WTC11 (cell line): ENCODE measurements around the gene KRT37. TPM values are rescaled to one million over a fixed set of nuclear protein-coding genes. Genes with fewer than 3 reads are reported as not detected.
"Not testable (repeated sequence)": the region's sequence is repeated elsewhere in the genome, so short reads cannot be mapped to it uniquely, and the experiment has no call there.

Experiments used
- ATAC-seq: fragments of 200-7000 bp; cut with Tn5 transposase; 2 replicates; pipeline ENCODE4 v1.10.0; 2021; ENCODE audit warnings: mild to moderate bottlenecking, moderate library complexity
- CTCF ChIA-PET: fragments of 300-600 bp; sonication (Branson Sonifier 250); formaldehyde crosslinking; loops from one replicate; lab custom pipeline; 2021; ENCODE audit warnings: antibody characterized with exemption; lab: Charles Lee
- POLR2A ChIA-PET: fragments of 350-600 bp; sonication (Branson Sonifier 250); formaldehyde crosslinking; loops from one replicate; lab custom pipeline; 2021; ENCODE audit warnings: antibody characterized with exemption; lab: Charles Lee
- DNase-seq: peaks from one replicate; pipeline ENCODE4 v3.0.0; 2021; ENCODE audit warnings: low spot score
- H3K27ac Mint-ChIP-seq: 2 replicates; pipeline ENCODE4 v1.8.0; 2021; ENCODE audit warnings: mixed read lengths
- H3K27me3 Mint-ChIP-seq: 2 replicates; pipeline ENCODE4 v1.8.0; 2021; ENCODE audit warnings: low read depth, mild to moderate bottlenecking, moderate library complexity, mixed read lengths
- H3K36me3 Mint-ChIP-seq: 2 replicates; pipeline ENCODE4 v1.8.0; 2021; ENCODE audit warnings: mixed read lengths
- H3K4me1 Mint-ChIP-seq: 2 replicates; pipeline ENCODE4 v1.8.0; 2022; ENCODE audit warnings: mixed read lengths
- H3K4me3 Mint-ChIP-seq: 2 replicates; pipeline ENCODE4 v1.8.0; 2021; ENCODE audit warnings: mild to moderate bottlenecking, moderate library complexity, mixed read lengths
- H3K9me3 Mint-ChIP-seq: 2 replicates; pipeline ENCODE4 v1.8.0; 2021; ENCODE audit warnings: mixed read lengths
- ATF2 ChIP-seq: sonication (generic); formaldehyde crosslinking; IDR thresholded peaks from 2 replicates; pipeline ENCODE4 v1.8.1; 2022; ENCODE audit warnings: low read depth, missing genetic modification reagents, borderline replicate concordance
- ATF6 ChIP-seq: sonication (generic); formaldehyde crosslinking; IDR thresholded peaks from 2 replicates; pipeline ENCODE4 v1.8.1; 2023; ENCODE audit warnings: mild to moderate bottlenecking, missing genetic modification reagents
- CREM ChIP-seq: sonication (generic); formaldehyde crosslinking; IDR thresholded peaks from 2 replicates; pipeline ENCODE4 v1.8.1; 2022; ENCODE audit warnings: mild to moderate bottlenecking, missing genetic modification reagents, moderate library complexity
- FOXP4 ChIP-seq: sonication (generic); formaldehyde crosslinking; IDR thresholded peaks from 2 replicates; pipeline ENCODE4 v1.8.0; 2022; ENCODE audit warnings: mild to moderate bottlenecking, missing genetic modification reagents
- HMGXB4 ChIP-seq: sonication (generic); formaldehyde crosslinking; IDR thresholded peaks from 2 replicates; pipeline ENCODE4 v1.8.1; 2023; ENCODE audit warnings: mild to moderate bottlenecking, moderate library complexity, missing genetic modification reagents
- MAX ChIP-seq: sonication (generic); formaldehyde crosslinking; IDR thresholded peaks from 2 replicates; pipeline ENCODE4 v1.8.0; 2022; ENCODE audit warnings: mild to moderate bottlenecking, missing genetic modification reagents
- NFATC4 ChIP-seq: fragments of 250-450 bp; sonication (Bioruptor Pico); IDR thresholded peaks from 2 replicates; pipeline ENCODE4 v1.9.0; 2021; ENCODE audit warnings: mild to moderate bottlenecking
- NFE2L1 ChIP-seq: sonication (generic); formaldehyde crosslinking; IDR thresholded peaks from 2 replicates; pipeline ENCODE4 v1.8.1; 2023; ENCODE audit warnings: missing genetic modification reagents
- SP1 ChIP-seq: sonication (generic); formaldehyde crosslinking; conservative IDR thresholded peaks from 2 replicates; pipeline ENCODE4 v1.8.1; 2022; ENCODE audit warnings: missing genetic modification reagents
- ZNF121 ChIP-seq: sonication (generic); formaldehyde crosslinking; IDR thresholded peaks from 2 replicates; pipeline ENCODE4 v1.8.0; 2023; ENCODE audit warnings: missing genetic modification reagents
- ZNF281 ChIP-seq: sonication (generic); formaldehyde crosslinking; IDR thresholded peaks from 2 replicates; pipeline ENCODE4 v1.8.0; 2023; ENCODE audit warnings: mild to moderate bottlenecking, missing genetic modification reagents
- ZNF532 ChIP-seq: fragments of 250-450 bp; sonication (Bioruptor Pico); IDR thresholded peaks from 2 replicates; pipeline ENCODE4 v1.9.0; 2021; ENCODE audit warnings: mild to moderate bottlenecking, borderline replicate concordance
- total RNA-seq: library from RNA; stranded (reverse); gene quantifications from 3 replicates; pipeline ENCODE4 v1.2.3, GENCODE V29; 2021

Gene KRT37
- total RNA-seq, 1 experiment from 2014 or later, result not detected

GRCh38 chr17:41382394-41382793, 42.0 kb downstream of the KRT37 start (continued):
- TF ChIP-seq ZNF532 (CRISPR knock-in tag), result no peak
- TF ChIP-seq MAX (CRISPR knock-in tag), result no peak
- no peak for TF ChIP-seq ZNF281

- H3K27me3 Mint-ChIP-seq, H3K4me3 Mint-ChIP-seq, POLR2A ChIA-PET, H3K27ac Mint-ChIP-seq, H3K36me3 Mint-ChIP-seq, DNase-seq, ATAC-seq: not testable (repeated sequence)
- CTCF ChIA-PET, result interaction anchor here (1.4 kb wide), 1 partner anchor 167 kb away, joined by 5 read pairs; no protein-coding TSS in a partner anchor
- Mint-ChIP-seq H3K4me1 (peaks cover 11% of the 10 kb centered on the region), H3K9me3 (peaks cover 24% of the 10 kb centered on the region)
These were observed 42.4 kb downstream of the KRT37 start, which contains the start of gene KRT34 for GRCh38 chr17:41381943-41382342. KRT34 (minus strand) TSS chr17:41382306; CDS start chr17:41382246, 60 bp downstream.

GRCh38 chr17:41380091-41380490, 44.3 kb downstream of the KRT37 start:
- peaks cover 13% of the 10 kb centered on the region for H3K4me1 Mint-ChIP-seq
- H3K36me3 Mint-ChIP-seq, POLR2A ChIA-PET, ATAC-seq, H3K27me3 Mint-ChIP-seq, DNase-seq, H3K4me3 Mint-ChIP-seq, H3K27ac Mint-ChIP-seq: not testable (repeated sequence)
- CTCF ChIA-PET, result interaction anchor here (1.3 kb wide), 2 partner anchors 37 to 169 kb away, joined by 3 to 4 read pairs; no protein-coding TSS in a partner anchor
- peaks cover 23% of the 10 kb centered on the region for H3K9me3 Mint-ChIP-seq

GRCh38 chr17:41377546-41377945, 46.8 kb downstream of the KRT37 start:
- no peak for DNase-seq
- H3K27ac Mint-ChIP-seq, result peak overlapping the region; percentile 78; the same call in 1 of the 2 replicates
- H3K36me3 Mint-ChIP-seq, result peaks cover 2% of the 10 kb centered on the region
- H3K4me1 Mint-ChIP-seq, result peaks cover 13% of the 10 kb centered on the region
- POLR2A ChIA-PET, result no interaction called here
- CTCF ChIA-PET, result interaction anchor here (1.0 to 1.4 kb wide), 4 partner anchors 40 to 514 kb away, joined by 3 to 6 read pairs (median 4); no protein-coding TSS in a partner anchor
- peaks cover 14% of the 10 kb centered on the region for H3K27me3 Mint-ChIP-seq
- peaks cover 39% of the 10 kb centered on the region for H3K9me3 Mint-ChIP-seq
- no peak overlapping the region for H3K4me3 Mint-ChIP-seq
- ATAC-seq, result no peak
- no peak for TF ChIP-seq FOXP4
- no peak for TF ChIP-seq ATF2 (CRISPR knock-in tag)
- no peak for TF ChIP-seq CREM
- no peak for TF ChIP-seq HMGXB4
- TF ChIP-seq ZNF121, result no peak
- TF ChIP-seq SP1 (CRISPR knock-in tag), result no peak
- no peak for TF ChIP-seq NFATC4 (CRISPR knock-in tag)
- no peak for TF ChIP-seq NFE2L1 (CRISPR knock-in tag)
- TF ChIP-seq ATF6 (CRISPR knock-in tag), result no peak
